ENCODE results near the gene VSX1. TPM values are rescaled to one million over a fixed set of nuclear protein-coding genes. Genes with fewer than 3 reads are reported as not detected.

Gene VSX1
- total RNA-seq, 2 donors from 2014 or later = not detected

DNA sequence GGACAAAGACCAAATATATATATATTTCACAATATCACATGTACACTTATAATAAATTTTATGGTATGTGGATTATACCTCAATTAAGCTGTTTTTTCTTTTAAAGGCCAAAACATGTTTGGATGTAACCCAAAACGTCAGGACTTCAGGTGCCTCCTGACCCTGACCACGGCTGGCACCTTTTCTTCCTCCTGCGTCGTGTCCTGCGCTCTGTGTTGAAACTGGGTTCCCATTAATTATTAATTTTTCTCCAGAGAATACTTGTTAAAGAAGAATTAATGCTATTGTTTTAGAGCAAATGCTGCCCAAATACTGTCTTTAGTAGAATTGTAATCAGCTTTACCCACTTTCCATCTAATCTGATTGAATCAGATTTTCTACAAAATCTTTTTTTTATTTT lies 46.7 kb upstream of the VSX1 start:
- Mint-ChIP-seq H3K4me3 (no peak overlapping the region), H3K9me3 (no peaks in the 10 kb centered on the region), H3K27me3 (ENCODE audit: insufficient read depth) (peaks cover 8% of the 10 kb centered on the region)

DNA sequence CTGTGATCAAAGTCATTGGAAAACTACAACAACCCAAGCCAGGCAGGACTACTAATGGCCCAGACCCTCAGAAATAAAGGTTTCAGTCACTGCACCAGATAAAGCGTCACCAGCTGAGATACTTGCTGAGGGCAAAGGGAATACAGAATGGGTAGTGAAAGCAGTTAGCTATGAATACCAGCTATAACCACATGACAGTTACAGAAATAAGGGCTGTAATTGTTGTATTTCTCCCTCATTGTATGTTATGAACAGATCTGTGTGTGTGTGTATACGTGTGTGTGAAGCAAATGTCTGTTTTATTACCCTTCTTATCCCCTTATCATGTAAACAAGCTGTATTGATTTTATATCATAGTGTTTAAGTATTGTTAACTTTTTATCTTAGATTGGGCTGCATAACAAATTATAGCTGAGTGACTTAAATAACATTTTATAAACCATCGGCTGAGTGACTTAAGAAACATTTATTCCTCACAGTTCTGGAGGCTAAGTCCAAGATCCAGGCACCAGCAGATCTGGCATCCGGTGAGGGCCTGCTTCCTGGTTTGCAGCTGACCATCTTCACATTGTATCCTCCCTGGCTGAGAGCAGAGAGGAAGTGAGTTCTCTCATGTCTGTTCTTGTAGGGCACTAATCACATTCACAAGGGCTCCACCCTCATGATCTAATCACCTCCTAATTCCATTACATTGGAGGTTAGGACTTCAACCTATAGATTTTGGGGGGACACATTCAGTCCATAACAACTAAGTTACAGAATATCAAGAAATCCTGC lies 46.0 kb upstream of the VSX1 start:
- TF ChIP-seq, protein P1, sequence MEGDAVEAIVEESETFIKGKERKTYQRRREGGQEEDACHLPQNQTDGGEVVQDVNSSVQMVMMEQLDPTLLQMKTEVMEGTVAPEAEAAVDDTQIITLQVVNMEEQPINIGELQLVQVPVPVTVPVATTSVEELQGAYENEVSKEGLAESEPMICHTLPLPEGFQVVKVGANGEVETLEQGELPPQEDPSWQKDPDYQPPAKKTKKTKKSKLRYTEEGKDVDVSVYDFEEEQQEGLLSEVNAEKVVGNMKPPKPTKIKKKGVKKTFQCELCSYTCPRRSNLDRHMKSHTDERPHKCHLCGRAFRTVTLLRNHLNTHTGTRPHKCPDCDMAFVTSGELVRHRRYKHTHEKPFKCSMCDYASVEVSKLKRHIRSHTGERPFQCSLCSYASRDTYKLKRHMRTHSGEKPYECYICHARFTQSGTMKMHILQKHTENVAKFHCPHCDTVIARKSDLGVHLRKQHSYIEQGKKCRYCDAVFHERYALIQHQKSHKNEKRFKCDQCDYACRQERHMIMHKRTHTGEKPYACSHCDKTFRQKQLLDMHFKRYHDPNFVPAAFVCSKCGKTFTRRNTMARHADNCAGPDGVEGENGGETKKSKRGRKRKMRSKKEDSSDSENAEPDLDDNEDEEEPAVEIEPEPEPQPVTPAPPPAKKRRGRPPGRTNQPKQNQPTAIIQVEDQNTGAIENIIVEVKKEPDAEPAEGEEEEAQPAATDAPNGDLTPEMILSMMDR (conservative IDR thresholded peaks at IDR 0.05) = no peak
- no peaks in the 10 kb centered on the region for H3K9me3 ChIP-seq (ENCODE audit: control insufficient read depth, low read length)
- H3K27me3 ChIP-seq (ENCODE audit: control insufficient read depth, insufficient read depth, low read length, poor library complexity, severe bottlenecking) = no peaks in the 10 kb centered on the region
- WGBS, 2 experiments (ENCODE audit: insufficient coverage in 1 of 2, insufficient read length in 1 of 2) = 87 to 100% methylated on average over 2 to 3 of the region's 4 CpGs
- H3K9ac ChIP-seq (ENCODE audit: extremely low read depth, low read length, poor library complexity, severe bottlenecking) = no peak overlapping the region
- H3K27ac Mint-ChIP-seq = no peak overlapping the region
- H3K4me3 Mint-ChIP-seq = no peak overlapping the region
- no peaks in the 10 kb centered on the region for H3K4me1 ChIP-seq (ENCODE audit: control insufficient read depth, insufficient read depth, low read length)
- no peak overlapping the region for H3K4me3 ChIP-seq (ENCODE audit: low read length)
- peaks cover 8% of the 10 kb centered on the region for H3K27me3 Mint-ChIP-seq (ENCODE audit: insufficient read depth)
- H3K4me1 Mint-ChIP-seq = no peaks in the 10 kb centered on the region
- DNase-seq = no peak
- no peaks in the 10 kb centered on the region for H3K36me3 Mint-ChIP-seq (ENCODE audit: low read depth)
- no peaks in the 10 kb centered on the region for H3K36me3 ChIP-seq (ENCODE audit: control insufficient read depth, insufficient read depth, low read length)
- H3K9me3 Mint-ChIP-seq = no peaks in the 10 kb centered on the region
- no peak overlapping the region for H3K27ac ChIP-seq (ENCODE audit: low read depth, low read length)

More for the DNA sequence above, 46.7 kb upstream of the VSX1 start:
- H3K4me1 ChIP-seq (ENCODE audit: control insufficient read depth, insufficient read depth, low read length) = no peaks in the 10 kb centered on the region
- DNase-seq = no peak
- H3K27me3 ChIP-seq (ENCODE audit: control insufficient read depth, insufficient read depth, low read length, poor library complexity, severe bottlenecking) = no peaks in the 10 kb centered on the region
- TF ChIP-seq, protein P1 (conservative IDR thresholded peaks at IDR 0.05) = no peak
- no peaks in the 10 kb centered on the region for H3K36me3 ChIP-seq (ENCODE audit: control insufficient read depth, insufficient read depth, low read length)
- no peaks in the 10 kb centered on the region for H3K9me3 ChIP-seq (ENCODE audit: control insufficient read depth, low read length)
- WGBS, 2 experiments (ENCODE audit: insufficient coverage in 1 of 2, insufficient read length in 1 of 2) = 93% methylated on average over 5 of the region's 5 CpGs; no CpG with 5 or more reads in 1 of the 2 experiments
- no peak overlapping the region for H3K27ac Mint-ChIP-seq
- H3K4me3 ChIP-seq (ENCODE audit: low read length) = no peak overlapping the region
- no peaks in the 10 kb centered on the region for H3K36me3 Mint-ChIP-seq (ENCODE audit: low read depth)
- no peak overlapping the region for H3K27ac ChIP-seq (ENCODE audit: low read depth, low read length)
- no peak overlapping the region for H3K9ac ChIP-seq (ENCODE audit: extremely low read depth, low read length, poor library complexity, severe bottlenecking)
- H3K4me1 Mint-ChIP-seq = no peaks in the 10 kb centered on the region

DNA sequence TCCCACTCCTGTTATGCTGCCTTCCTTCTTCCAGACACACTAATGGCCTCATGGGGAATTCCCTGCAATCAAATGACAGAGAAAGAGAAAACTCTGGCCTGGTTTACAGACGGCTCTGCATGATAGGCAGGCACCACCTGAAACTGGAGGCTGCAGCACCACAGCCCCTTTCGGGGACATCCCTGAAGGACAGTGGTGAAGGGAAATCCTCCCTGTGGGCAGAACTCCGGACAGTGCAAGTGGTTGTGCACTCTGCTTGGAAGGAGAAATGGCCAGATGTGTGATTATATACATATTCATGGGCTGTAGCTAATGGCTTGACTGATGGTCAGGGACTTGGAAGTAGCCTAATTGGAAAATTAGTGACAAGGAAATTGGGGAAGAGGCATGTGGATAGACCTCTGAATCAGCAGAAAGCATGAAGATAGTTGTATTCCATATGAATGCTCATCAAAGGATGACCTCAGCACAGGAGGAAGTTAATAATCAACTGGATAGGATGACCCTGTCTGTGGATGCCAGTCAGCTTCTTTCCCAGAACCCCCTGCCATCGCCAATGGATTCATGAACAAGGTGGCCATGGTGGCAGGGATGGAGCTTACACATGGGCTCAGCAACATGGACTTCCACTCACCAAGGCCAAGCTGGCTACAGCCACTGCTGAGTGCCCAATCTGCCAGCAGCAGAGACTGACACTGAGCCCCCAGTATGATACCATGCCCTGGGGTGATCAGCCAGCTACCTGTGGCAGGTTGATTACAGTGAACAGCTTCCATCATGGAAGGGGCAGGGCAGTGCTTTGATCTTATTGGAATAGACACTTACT lies 44.5 kb upstream of the VSX1 start:
- H3K27ac Mint-ChIP-seq = no peak overlapping the region

More for the DNA sequence above, 44.5 kb upstream of the VSX1 start:
- Histone ChIP-seq H3K9me3 (ENCODE audit: control insufficient read depth, low read length) (no peaks in the 10 kb centered on the region), H3K4me3 (ENCODE audit: low read length) (no peak overlapping the region), H3K9ac (ENCODE audit: extremely low read depth, low read length, poor library complexity, severe bottlenecking) (no peak overlapping the region), H3K36me3 (ENCODE audit: control insufficient read depth, insufficient read depth, low read length) (no peaks in the 10 kb centered on the region), H3K4me1 (ENCODE audit: control insufficient read depth, insufficient read depth, low read length) (no peaks in the 10 kb centered on the region), H3K27ac (ENCODE audit: low read depth, low read length) (no peak overlapping the region), H3K27me3 (ENCODE audit: control insufficient read depth, insufficient read depth, low read length, poor library complexity, severe bottlenecking) (no peaks in the 10 kb centered on the region)
- Mint-ChIP-seq H3K9me3 (no peaks in the 10 kb centered on the region), H3K27me3 (ENCODE audit: insufficient read depth) (peaks cover 10% of the 10 kb centered on the region), H3K36me3 (ENCODE audit: low read depth) (no peaks in the 10 kb centered on the region), H3K4me1 (no peaks in the 10 kb centered on the region), H3K4me3 (no peak overlapping the region)
- TF ChIP-seq, protein P1 (conservative IDR thresholded peaks at IDR 0.05) = no peak
- 71 to 87% methylated on average over 2 to 4 of the region's 4 CpGs for WGBS, 2 experiments (ENCODE audit: insufficient coverage in 1 of 2, insufficient read length in 1 of 2)
- no peak for DNase-seq

Measured in endodermal cell (in vitro differentiated cells).